Progenitor cell of endocrine pancreas (in vitro differentiated cells): ENCODE results near the gene COL27A1. TPM values are rescaled to one million over a fixed set of nuclear protein-coding genes. Genes with fewer than 3 reads are reported as not detected.

Experiments used
- DNase-seq: peaks from one replicate; pipeline ENCODE4 v3.0.0; 2021; ENCODE audit warnings: low spot score; ENCODE audit not compliant: unreplicated experiment
- H3K27ac Mint-ChIP-seq: 2 replicates; pipeline ENCODE4 v1.8.0; 2021; ENCODE audit warnings: mild to moderate bottlenecking, moderate library complexity, mixed read lengths
- H3K27me3 Mint-ChIP-seq: 2 replicates; pipeline ENCODE4 v1.8.0; 2021; ENCODE audit warnings: mixed read lengths
- H3K36me3 Mint-ChIP-seq: 2 replicates; pipeline ENCODE4 v1.8.0; 2022; ENCODE audit warnings: mixed read lengths; ENCODE audit not compliant: insufficient read depth
- H3K4me1 Mint-ChIP-seq: 2 replicates; pipeline ENCODE4 v1.8.0; 2021; ENCODE audit warnings: low read depth, mixed read lengths
- H3K4me3 Mint-ChIP-seq: 2 replicates; pipeline ENCODE4 v1.8.0; 2021; ENCODE audit warnings: low read depth, mild to moderate bottlenecking, moderate library complexity, mixed read lengths
- H3K9me3 Mint-ChIP-seq: 2 replicates; pipeline ENCODE4 v1.8.0; 2021; ENCODE audit warnings: low read depth, mixed read lengths
- CTCF ChIP-seq: fragments of 200-600 bp; sonication (generic); IDR thresholded peaks from one replicate; pipeline ENCODE4 v1.5.0; 2021; ENCODE audit warnings: antibody characterized with exemption, mild to moderate bottlenecking; ENCODE audit not compliant: unreplicated experiment
- total RNA-seq: library from RNA; stranded (reverse); gene quantifications from 2 replicates; pipeline ENCODE4 v1.2.1, GENCODE V29; 2021

The COL27A1 gene
- total RNA-seq, 1 donor from 2014 or later, result 178 TPM

- Mint-ChIP-seq H3K4me1 (peaks cover 2% of the 10 kb centered on the region), H3K9me3 (no peaks in the 10 kb centered on the region), H3K27me3 (no peaks in the 10 kb centered on the region), H3K27ac (no peak overlapping the region), H3K4me3 (no peak overlapping the region), H3K36me3 (peaks cover 6% of the 10 kb centered on the region)
- no peak for DNase-seq
- TF ChIP-seq CTCF, result no peak
Observed at GRCh38 chr9:114229295-114229694, 74.0 kb downstream of the COL27A1 start.

DNA sequence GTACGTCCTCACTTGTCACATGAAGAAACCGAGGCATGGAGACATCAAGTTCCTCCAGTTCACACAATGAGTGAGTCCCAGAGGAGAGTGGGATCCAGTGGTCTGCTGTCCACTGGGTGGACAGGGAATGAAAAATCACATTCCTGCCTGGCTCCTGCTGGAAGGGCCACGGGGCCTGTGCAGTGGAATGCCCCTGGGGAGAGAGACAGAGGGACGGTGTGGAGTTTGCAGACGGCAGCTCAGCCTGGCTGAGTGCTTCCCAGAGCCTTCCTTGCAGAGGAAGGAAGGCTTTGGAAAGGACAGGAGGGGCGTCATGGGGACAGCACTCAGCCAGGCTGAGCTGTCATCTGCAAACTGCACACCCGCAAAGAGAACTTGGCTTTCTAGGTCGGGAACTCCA is 74.7 kb downstream of the COL27A1 start:
- no peak for TF ChIP-seq CTCF
- peak overlapping the region; percentile 79 for H3K27ac Mint-ChIP-seq
- peaks cover 6% of the 10 kb centered on the region for H3K36me3 Mint-ChIP-seq
- DNase-seq, result no peak
- H3K9me3 Mint-ChIP-seq, result no peaks in the 10 kb centered on the region
- H3K4me1 Mint-ChIP-seq, result peaks cover 2% of the 10 kb centered on the region
- H3K27me3 Mint-ChIP-seq, result no peaks in the 10 kb centered on the region
- no peak overlapping the region for H3K4me3 Mint-ChIP-seq

- Mint-ChIP-seq H3K36me3 (peaks cover 12% of the 10 kb centered on the region), H3K9me3 (no peaks in the 10 kb centered on the region), H3K27ac (no peak overlapping the region), H3K4me3 (no peak overlapping the region), H3K4me1 (peaks cover 2% of the 10 kb centered on the region), H3K27me3 (no peaks in the 10 kb centered on the region)
- DNase-seq, result no peak
- TF ChIP-seq CTCF, result no peak
Observed at GRCh38 chr9:114231273-114231672, 75.9 kb downstream of the COL27A1 start.

DNA sequence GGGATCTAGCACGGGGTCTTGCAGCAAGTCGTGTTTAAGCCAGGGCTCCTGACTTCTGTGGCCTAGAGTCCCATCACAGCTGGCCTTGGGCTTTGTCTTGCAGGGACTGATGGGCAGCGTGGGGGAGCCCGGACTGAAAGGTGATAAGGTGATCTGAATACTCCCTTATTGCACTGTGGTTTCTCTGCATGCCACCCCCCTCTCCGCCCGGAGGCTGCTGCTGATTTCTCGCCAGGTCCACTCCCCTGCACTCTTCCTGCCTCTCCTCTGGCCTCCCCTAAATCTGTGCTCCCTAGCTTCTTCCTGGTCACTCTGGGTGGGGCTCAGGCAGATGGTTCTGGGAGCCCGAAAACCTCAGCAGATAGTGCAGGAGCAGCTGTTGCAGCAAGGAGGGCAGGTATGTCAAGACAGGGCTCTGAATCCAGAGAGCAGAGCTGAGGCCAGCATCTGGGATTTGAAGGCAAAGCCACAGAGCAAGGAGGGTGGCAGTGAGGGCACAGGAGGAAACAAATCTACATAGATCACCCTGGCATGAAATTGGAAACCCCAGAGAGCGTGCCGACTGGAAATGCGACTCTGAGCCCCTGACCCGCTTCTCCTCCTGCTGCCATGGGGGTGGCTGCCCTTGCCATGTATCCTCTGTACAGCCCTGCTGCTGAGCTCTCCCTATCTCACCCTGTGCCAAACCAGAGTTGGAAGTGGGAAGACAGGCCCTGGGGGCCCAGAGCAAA is 76.5 kb downstream of the COL27A1 start:
- H3K27ac Mint-ChIP-seq, result peak overlapping the region; percentile 49
- H3K36me3 Mint-ChIP-seq, result peaks cover 12% of the 10 kb centered on the region
- no peaks in the 10 kb centered on the region for H3K9me3 Mint-ChIP-seq
- peaks cover 2% of the 10 kb centered on the region for H3K4me1 Mint-ChIP-seq
- TF ChIP-seq CTCF, result no peak
- H3K27me3 Mint-ChIP-seq, result no peaks in the 10 kb centered on the region
- no peak overlapping the region for H3K4me3 Mint-ChIP-seq
- no peak for DNase-seq

DNA sequence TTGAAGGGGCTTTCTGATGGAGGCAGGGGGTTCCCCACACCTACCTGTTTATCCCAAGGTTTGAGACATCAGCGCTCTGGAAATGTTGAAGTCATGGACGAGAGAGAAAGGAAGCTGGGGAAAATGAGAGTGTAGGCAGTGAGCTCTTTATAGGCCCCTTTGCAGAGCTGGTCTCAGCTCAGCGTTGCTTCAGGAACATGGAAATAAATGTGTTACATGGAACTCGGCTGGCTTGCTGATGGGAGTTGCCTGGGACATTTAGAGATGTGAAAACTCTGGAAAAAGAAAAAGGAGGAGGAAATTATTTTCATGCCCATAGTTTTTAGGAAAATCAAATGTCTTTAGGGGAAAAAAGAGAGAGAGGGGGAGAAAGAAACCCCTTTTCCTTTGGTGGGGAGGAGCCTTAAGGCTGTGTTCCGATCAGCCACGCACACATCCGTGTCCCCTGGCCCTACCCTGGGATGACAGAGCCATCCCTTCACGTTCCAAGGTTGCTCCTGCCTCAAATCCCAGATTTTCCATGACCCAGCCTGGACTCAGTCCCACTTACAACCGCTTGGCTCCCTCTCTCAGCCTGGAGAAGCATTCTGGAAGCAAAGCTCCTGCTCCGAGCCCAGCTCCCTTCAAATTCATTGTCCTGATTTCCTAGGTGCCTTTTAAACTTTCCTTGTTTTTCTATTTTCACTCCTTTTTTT is 78.3 kb downstream of the COL27A1 start:
- Mint-ChIP-seq H3K27ac (no peak overlapping the region), H3K36me3 (peaks cover 12% of the 10 kb centered on the region), H3K27me3 (no peaks in the 10 kb centered on the region), H3K9me3 (no peaks in the 10 kb centered on the region), H3K4me1 (peaks cover under 1% of the 10 kb centered on the region), H3K4me3 (no peak overlapping the region)
- DNase-seq, result no peak
- TF ChIP-seq CTCF, result no peak
